Heart left ventricle (tissue), 16 donors: ENCODE measurements around the gene GRAMD1C. TPM values are rescaled to one million over a fixed set of nuclear protein-coding genes. Genes with fewer than 3 reads are reported as not detected.

Source experiments
- ATAC-seq, 4 donors: fragments of 200-7000 bp; cut with Tn5 transposase; one replicate each; pipeline ENCODE4 v1.9.1; 2020 to 2022; ENCODE audit warnings: moderate library complexity in 4 of 4, mild to moderate bottlenecking in 3 of 4, moderate number of reproducible peaks in 1 of 4
- DNase-seq, 5 donors: peaks; one replicate each; pipeline ENCODE4 v3.0.0-alpha.2; 2020
- H3K27ac ChIP-seq, 12 donors: fragments of 200-600 bp; sonication (generic) in 4 of 12; one replicate each; pipeline versions ENCODE4 v1.5.0 to v1.8.0; 2016 to 2022; ENCODE audit warnings: mild to moderate bottlenecking in 2 of 12
- H3K27me3 ChIP-seq, 9 donors: fragments of 200-600 bp; sonication (generic) in 2 of 9; one replicate each; pipeline versions ENCODE4 v1.5.1 to v1.8.0; 2016 to 2022; ENCODE audit warnings: mild to moderate bottlenecking in 3 of 9
- H3K36me3 ChIP-seq, 9 donors: fragments of 200-600 bp; sonication (generic) in 2 of 9; one replicate each; pipeline versions ENCODE4 v1.5.0 to v1.8.0; 2018 to 2022; ENCODE audit warnings: mild to moderate bottlenecking in 2 of 9
- H3K4me1 ChIP-seq, 12 donors: fragments of 200-600 bp; sonication (generic) in 4 of 12; one replicate each; pipeline versions ENCODE4 v1.5.0 to v1.8.0; 2016 to 2022; ENCODE audit warnings: mild to moderate bottlenecking in 3 of 12
- H3K4me3 ChIP-seq, 12 donors: fragments of 200-600 bp; sonication (generic) in 4 of 12; one replicate each; pipeline versions ENCODE4 v1.5.0 to v1.8.0; 2017 to 2022; ENCODE audit warnings: mild to moderate bottlenecking in 9 of 12, moderate library complexity in 4 of 12
- H3K9me3 ChIP-seq, 12 donors: fragments of 200-600 bp; sonication (generic) in 4 of 12; one replicate each; pipeline versions ENCODE4 v1.5.0 to v1.8.0; 2016 to 2022; ENCODE audit warnings: mild to moderate bottlenecking in 1 of 12
- CTCF ChIP-seq, 12 donors: fragments of 200-600 bp; sonication (generic) in 4 of 12; IDR thresholded peaks; one replicate each; pipeline versions ENCODE4 v1.5.0 to v1.8.0; 2018 to 2022; ENCODE audit warnings: antibody characterized with exemption in 12 of 12, mild to moderate bottlenecking in 5 of 12
- POLR2A ChIP-seq, 2 donors: fragments of 450-650 bp; IDR thresholded peaks; one replicate each; pipeline ENCODE4 v1.6.1; 2017; ENCODE audit warnings: antibody characterized with exemption in 2 of 2, mild to moderate bottlenecking in 2 of 2, moderate library complexity in 2 of 2
- WGBS, 4 donors: extraction: QIAGEN DNeasy Blood & Tissue Kit in 2 of 4; methylation state at CpG; one replicate each; pipeline versions ENCODE4 v1.1.5 to v1.1.7; 2013 to 2018; 5-methylcytosine and 5-hydroxymethylcytosine counted together
- intact Hi-C, 10 donors: fragments of 100-400 bp; cut with DNase I; formaldehyde crosslinking; loops; one replicate each; pipeline versions ENCODE4 v1.11.1 to v1.14.2; 2022
- long read RNA-seq, 3 donors: library from polyadenylated mRNA; unstranded; transcript quantifications; one replicate each; pipeline ENCODE4 v2.0.0, GENCODE V29; 2020 to 2021
- polyA plus RNA-seq, 2 donors: library from polyadenylated mRNA; stranded (reverse); fragments of 200-250 nt; gene quantifications; one replicate each; pipeline ENCODE4 v1.2.3, GENCODE V29; 2013
- total RNA-seq, 9 donors: library from RNA; depleted of rRNA in 2 of 9; stranded (reverse); fragments of >200 nt in 2 of 9; fragmentation: NEBNext Ultra II Directional in 3 of 9; extraction: Animal tissue kit (Norgen Biotek cat#: 25700) in 3 of 9; gene quantifications; one replicate each; pipeline versions ENCODE4 v1.1.0 to v1.2.4, GENCODE V29; 2016 to 2023
- donor health status: ischemic (EF 13 %, LVEDD 7.1; RV severe dilation, severe dysfunction).
- donor health status: healthy with polysubstance abuse.
- donor health status: DM: no; HTN: yes; CAD: no.
- donor health status: DM: no; HTN: no; CAD: no.
- donor health status: ischemic (EF 25% LVEDD 6.9; RV normal size, moderate dysfunction).
- donor health status: ischemic (EF 25% LVEDD 5.7; RV mildly dilated, moderate dysfunction).
- donor health status: healthy.
- donor health status: DM: yes; HTN: yes; CAD: no.
- donor health status: ischemic (EF 35%, LVEDD 5.7; RV mildly dilated, moderate dysfunction).
- donor health status: nonischemic (EF 11% LVEDD 7.7; RV severe dilation, severe dysfunction).
- donor health status: DM: yes; HTN: yes; CAD: no.
- donor health status: PGD.
- donor health status: ischemic (EF 29% LVEDD 5.4; RV normal size, mild dysfunction).
- donor health status: nonischemic (EF 23%, LVEDD 6.1; RV moderate dilation, normal function).

The GRAMD1C gene
- total RNA-seq (1 to 10 TPM in 6 of 9 donors, under 1 TPM in 3; 0.49 to 5.6 (median 1.2) TPM), polyA plus RNA-seq (1 to 10 TPM in 1 of 2 donors, under 1 TPM in 1; 0.49 to 1.3 TPM)
- long read RNA-seq, donor 1, result 0 reads
- long read RNA-seq, donor 2, full-length matches to known transcripts, result 3 of 3 reads
- long read RNA-seq, donor 2, partial matches to known transcripts, result 0 of 3 reads
- long read RNA-seq, donor 2, other reads (novel, unspliced or antisense), result 0 of 3 reads
- long read RNA-seq, donor 3, result 0 reads

DNA sequence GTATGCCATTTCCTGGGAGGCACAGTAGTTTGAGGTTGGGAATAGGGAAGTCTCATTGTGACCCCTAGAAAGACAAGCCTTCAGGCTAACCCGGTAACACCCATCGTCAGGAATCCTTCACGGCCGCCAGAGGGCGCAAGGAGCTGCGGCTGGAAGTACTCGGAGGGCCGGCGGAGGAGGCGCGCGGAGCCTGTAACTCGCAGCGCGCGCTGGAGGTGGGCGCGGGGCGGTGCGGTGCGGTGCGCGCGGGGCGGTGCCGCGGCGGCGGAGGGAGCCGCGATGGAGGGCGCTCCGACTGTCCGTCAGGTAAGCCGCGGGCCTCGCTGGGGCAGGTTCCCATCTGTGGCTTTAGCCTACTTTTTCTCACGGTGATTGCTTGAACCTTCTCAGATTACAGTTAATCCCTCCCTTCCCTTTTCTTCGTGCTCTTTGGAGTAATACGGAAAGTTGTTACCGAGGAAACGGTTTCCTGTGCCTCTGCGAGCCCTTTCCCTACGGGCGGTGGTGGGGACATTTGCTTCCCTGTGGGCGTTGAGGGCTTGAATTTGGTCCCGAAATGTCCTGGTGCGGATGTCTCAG is at the start of gene GRAMD1C:
Gene GRAMD1C, plus strand, starts transcription at position 158 of the 579 bp plus-strand sequence. Its CDS starts 122 bp downstream, at position 280.
- ATAC-seq (peak; percentile 68 to 100 (median 98)), DNase-seq (peak; percentile 85 to 94 (median 86))
- no peaks in the 10 kb centered on the region for H3K27me3 ChIP-seq
- intact Hi-C loops, result loop anchor here in 9 of 10 donors (2.0 to 10.0 kb wide), 12 partner anchors 74 to 1976 kb away; partner anchors contain the start of genes ATP6V1A (in 3 of the 9) and NAA50 (in 3 of the 9)
- H3K36me3 ChIP-seq, result no peaks in the 10 kb centered on the region
- H3K4me1 ChIP-seq, result peaks cover 0 to 8% (median 0%) of the 10 kb centered on the region in 12 donors
- TF ChIP-seq CTCF (IDR thresholded peaks at IDR 0.05) (peak; percentile 71 to 94 (median 87)), POLR2A (IDR thresholded peaks at IDR 0.05) (peak in 1 of 2 donors; percentile 21)
- H3K27ac ChIP-seq, result peak within 1 kb of the TSS in 7 of 12 donors; percentile 5 to 61 (median 49)
- 1 to 7% (median 1%) methylated on average over 16 to 48 of the region's 48 CpGs for WGBS, 4 donors
- H3K4me3 ChIP-seq, result peak within 1 kb of the TSS; percentile 33 to 66 (median 56)
- H3K9me3 ChIP-seq, result no peaks in the 10 kb centered on the region

DNA sequence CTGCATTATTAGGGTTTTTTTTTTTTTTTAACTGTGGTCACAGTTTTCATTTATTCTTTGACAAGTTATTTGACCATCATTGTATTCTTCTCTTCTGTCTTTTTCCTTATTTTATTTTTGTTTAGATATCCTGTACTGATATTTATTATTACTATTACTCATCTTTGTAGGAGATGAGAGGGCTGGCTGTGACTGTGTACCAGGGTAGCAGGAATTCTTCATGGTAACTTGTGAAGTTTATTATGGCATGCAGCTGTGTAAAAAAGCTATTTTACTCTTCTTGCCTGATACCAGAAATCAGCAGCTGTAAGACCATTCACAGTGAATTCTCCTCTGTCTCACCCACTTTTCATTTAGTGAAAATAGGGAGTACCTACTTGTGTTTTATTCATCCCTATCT is 47.2 kb upstream of the GRAMD1C start:
- Histone ChIP-seq H3K27me3 (no peaks in the 10 kb centered on the region), H3K4me3 (no peak overlapping the region), H3K36me3 (peaks cover 0 to 100% (median 88%) of the 10 kb centered on the region in 9 donors), H3K4me1 (no peaks in the 10 kb centered on the region), H3K9me3 (no peaks in the 10 kb centered on the region), H3K27ac (no peak overlapping the region)
- DNase-seq (no peak), ATAC-seq (no peak)
- TF ChIP-seq CTCF (IDR thresholded peaks at IDR 0.05) (no peak), POLR2A (IDR thresholded peaks at IDR 0.05) (no peak)
- intact Hi-C loops, result no loop called here

GRCh38 chr3:113794526-113794925 is 44.1 kb upstream of the GRAMD1C start:
- Histone ChIP-seq H3K4me3 (no peak overlapping the region), H3K36me3 (peaks cover 0 to 100% (median 89%) of the 10 kb centered on the region in 9 donors), H3K9me3 (no peaks in the 10 kb centered on the region), H3K27me3 (no peaks in the 10 kb centered on the region), H3K4me1 (no peaks in the 10 kb centered on the region), H3K27ac (no peak overlapping the region)
- no peak for ATAC-seq
- TF ChIP-seq CTCF (IDR thresholded peaks at IDR 0.05), result no peak
- TF ChIP-seq POLR2A (IDR thresholded peaks at IDR 0.05), result no peak
- no peak for DNase-seq
- intact Hi-C loops, result no loop called here
- WGBS, 4 donors, result 91 to 92% (median 92%) methylated on average over 4 of the region's 4 CpGs

DNA sequence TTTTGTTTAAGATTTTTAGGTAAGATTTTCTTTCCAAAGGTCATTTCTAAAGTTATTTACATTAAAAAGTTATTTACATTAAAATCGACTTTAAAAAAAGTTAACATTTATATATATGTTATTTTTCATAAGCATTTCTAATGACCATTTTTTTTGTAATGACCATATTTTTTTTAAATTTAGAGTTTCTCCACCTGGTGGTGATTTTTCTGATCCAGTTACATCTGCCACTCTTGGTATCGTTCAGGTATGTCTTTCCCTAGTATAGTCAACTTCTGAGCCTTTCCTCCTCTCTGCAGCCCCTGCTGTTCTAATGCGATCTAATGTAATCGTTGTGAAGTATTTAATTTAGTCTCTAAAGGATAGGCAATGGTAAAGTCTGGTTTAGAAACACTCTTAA is 42.9 kb upstream of the GRAMD1C start:
- no peaks in the 10 kb centered on the region for H3K9me3 ChIP-seq
- ATAC-seq, result no peak
- H3K27ac ChIP-seq, result no peak overlapping the region
- H3K27me3 ChIP-seq, result no peaks in the 10 kb centered on the region
- no peak overlapping the region for H3K4me3 ChIP-seq
- TF ChIP-seq CTCF (IDR thresholded peaks at IDR 0.05) (no peak), POLR2A (IDR thresholded peaks at IDR 0.05) (no peak)
- H3K36me3 ChIP-seq, result peaks cover 0 to 100% (median 90%) of the 10 kb centered on the region in 9 donors
- 90 to 92% (median 91%) methylated on average over 4 of the region's 4 CpGs for WGBS, 4 donors
- intact Hi-C loops, result no loop called here
- H3K4me1 ChIP-seq, result no peaks in the 10 kb centered on the region
- DNase-seq, result no peak
